HCT116 (cell line): ENCODE data around the gene TNS3. TPM values are rescaled to one million over a fixed set of nuclear protein-coding genes. Genes with fewer than 3 reads are reported as not detected.

Source experiments
- ATAC-seq: fragments of 200-7000 bp; cut with Tn5 transposase; 2 replicates; pipeline ENCODE4 v1.9.1; 2020; ENCODE audit warnings: mild to moderate bottlenecking, moderate library complexity
- BruUV-seq: library from RNA; stranded (reverse); fragments of 400-500 nt; replicated peaks from 2 replicates; lab custom pipeline; 2021; lab: Mats Ljungman, UMichigan
- CTCF ChIA-PET: fragments of 300-600 bp; sonication (Branson Sonifier 250); formaldehyde crosslinking; loops from one replicate; lab custom pipeline; 2021; ENCODE audit warnings: antibody characterized with exemption; lab: Charles Lee
- POLR2A ChIA-PET: fragments of 300-600, 350-600 bp; sonication (Branson Sonifier 250); formaldehyde crosslinking; loops from one replicate; lab custom pipeline; 2021; ENCODE audit warnings: antibody characterized with exemption; lab: Charles Lee
- RAD21 ChIA-PET, 2 experiments: fragments of 300-600 bp; sonication (Branson Sonifier 250); formaldehyde crosslinking; loops; one replicate each; lab custom pipeline; 2023; ENCODE audit warnings: low total read pairs in 2 of 2; ENCODE audit not compliant: uncharacterized antibody in 2 of 2, unreplicated experiment in 2 of 2, low non-redundant PET in 1 of 2; lab: Charles Lee
- DNase-seq: peaks from one replicate; pipeline ENCODE4 v3.0.0-alpha.2; 2010; ENCODE audit warnings: low read depth, low spot score
- H2AFZ ChIP-seq: fragments of 200-600 bp; shearing (Covaris generic), sonication (generic); 2 replicates; pipeline ENCODE4 v1.6.1; 2017; ENCODE audit warnings: low read depth, mixed run types, mixed read lengths, antibody characterized with exemption, low read length; ENCODE audit not compliant: poor library complexity, severe bottlenecking
- H3K27ac ChIP-seq: 2 replicates; pipeline ENCODE4 v1.5.1; 2012; ENCODE audit warnings: low read depth, low read length
- H3K27me3 ChIP-seq: fragments of 200-600 bp; sonication (generic); 2 replicates; pipeline ENCODE4 v1.6.1; 2016; ENCODE audit warnings: mixed run types, low read length, mixed read lengths; ENCODE audit not compliant: insufficient read depth
- H3K36me3 ChIP-seq, 2 experiments: fragments of 200-500 bp in 1 of 2; fragments of 200-600 bp in 1 of 2; sonication (Bioruptor generic) in 1 of 2; sonication (generic) in 1 of 2; 2 replicates each; pipeline versions ENCODE4 v1.5.1 to v1.6.1; 2014 to 2016; ENCODE audit warnings: low read length in 2 of 2, inconsistent platforms in 1 of 2, mixed read lengths in 1 of 2, mixed run types in 1 of 2; ENCODE audit not compliant: insufficient read depth in 2 of 2, control insufficient read depth in 1 of 2
- H3K4me1 ChIP-seq, 2 experiments: fragments of 200-600 bp in 1 of 2; sonication (generic) in 1 of 2; 2 replicates each; pipeline versions ENCODE4 v1.5.1 to v1.6.1; 2012 to 2017; ENCODE audit warnings: low read length in 2 of 2, inconsistent platforms in 1 of 2, mild to moderate bottlenecking in 1 of 2, mixed read lengths in 1 of 2, mixed run types in 1 of 2, moderate library complexity in 1 of 2; ENCODE audit not compliant: insufficient read depth in 2 of 2, control insufficient read depth in 1 of 2
- H3K4me2 ChIP-seq: fragments of 200-600 bp; sonication (generic); 2 replicates; pipeline ENCODE4 v1.6.1; 2017; ENCODE audit warnings: mixed run types, low read length, mixed read lengths
- H3K4me3 ChIP-seq, 2 experiments: fragments of 200-600 bp in 1 of 2; sonication (generic) in 1 of 2; replicated peaks in 1 of 2; 2 replicates each; pipeline ENCODE4 v1.5.1; 2011 to 2016; ENCODE audit warnings: low read length in 2 of 2, control low read depth in 1 of 2, low read depth in 1 of 2, mild to moderate bottlenecking in 1 of 2, mixed read lengths in 1 of 2, mixed run types in 1 of 2
- H3K79me2 ChIP-seq: fragments of 200-600 bp; sonication (generic); 2 replicates; pipeline ENCODE4 v1.6.1; 2017; ENCODE audit warnings: mild to moderate bottlenecking, mixed run types, low read length, moderate library complexity, mixed read lengths; ENCODE audit not compliant: insufficient read depth
- H3K9ac ChIP-seq: fragments of 200-600 bp; sonication (generic); 2 replicates; pipeline ENCODE4 v1.6.1; 2016; ENCODE audit warnings: low read length, mixed read lengths
- H3K9me2 ChIP-seq: fragments of 200-600 bp; sonication (generic), shearing (Covaris generic); 2 replicates; pipeline ENCODE4 v1.6.1; 2017; ENCODE audit warnings: mixed run types, mild to moderate bottlenecking, moderate library complexity; ENCODE audit not compliant: insufficient read depth
- H3K9me3 ChIP-seq, 2 experiments: fragments of 200-500 bp in 1 of 2; fragments of 200-600 bp in 1 of 2; sonication (Bioruptor generic) in 1 of 2; sonication (generic) in 1 of 2; 2 replicates each; pipeline ENCODE4 v1.6.1; 2014 to 2017; ENCODE audit warnings: low read length in 2 of 2, mixed read lengths in 2 of 2, inconsistent platforms in 1 of 2, low read depth in 1 of 2, mild to moderate bottlenecking in 1 of 2, mixed run types in 1 of 2, moderate library complexity in 1 of 2; ENCODE audit not compliant: control insufficient read depth in 1 of 2, insufficient read depth in 1 of 2
- H4K20me1 ChIP-seq: fragments of 200-600 bp; sonication (generic), shearing (Covaris generic); 2 replicates; pipeline ENCODE4 v1.6.1; 2017; ENCODE audit warnings: mixed run types, mild to moderate bottlenecking, moderate library complexity; ENCODE audit not compliant: insufficient read depth
- CEBPB ChIP-seq: IDR thresholded peaks from 2 replicates; pipeline ENCODE4 v1.6.1; 2012; ENCODE audit warnings: low read depth
- EZH2 ChIP-seq: fragments of 200-600 bp; sonication (generic); IDR thresholded peaks from 2 replicates; pipeline ENCODE4 v1.6.1; 2017; ENCODE audit warnings: antibody characterized with exemption, mixed run types
- FOSL1 ChIP-seq: IDR thresholded peaks from 2 replicates; pipeline ENCODE4 v1.6.1; 2012; ENCODE audit warnings: low read depth
- POLR2A ChIP-seq: IDR thresholded peaks from 2 replicates; pipeline ENCODE4 v1.7.0; 2011; ENCODE audit warnings: borderline replicate concordance; ENCODE audit not compliant: insufficient read depth, insufficient read length; ENCODE audit errors: extremely low read depth
- RAD21 ChIP-seq: IDR thresholded peaks from 2 replicates; pipeline ENCODE4 v1.6.1; 2012; ENCODE audit warnings: low read depth, mild to moderate bottlenecking
- SIN3A ChIP-seq: IDR thresholded peaks from 2 replicates; pipeline ENCODE4 v1.6.1; 2012; ENCODE audit warnings: low read depth
- SRF ChIP-seq: IDR thresholded peaks from 2 replicates; pipeline ENCODE4 v1.6.1; 2012; ENCODE audit warnings: low read depth
- YY1 ChIP-seq: IDR thresholded peaks from 2 replicates; pipeline ENCODE4 v1.6.1; 2011; ENCODE audit warnings: low read length, low read depth, moderate library complexity, mild to moderate bottlenecking; ENCODE audit not compliant: insufficient replicate concordance; ENCODE audit errors: extremely low read depth
- intact Hi-C: fragments of 100-400 bp; cut with micrococcal nuclease; formaldehyde crosslinking; loops from 2 replicates; pipeline ENCODE4 v1.10.0; 2022
- total RNA-seq: library from RNA; stranded (reverse); gene quantifications from one replicate; pipeline ENCODE4 v1.2.1, GENCODE V29; 2021; ENCODE audit not compliant: unreplicated experiment
- TF ChIP-seq, protein P1 (sequence below): IDR thresholded peaks from 2 replicates; pipeline ENCODE4 v1.6.1; 2012; ENCODE audit warnings: low read depth
- TF ChIP-seq, protein P2 (sequence below), 3 experiments: fragments of 200-600 bp in 1 of 3; sonication (generic) in 1 of 3; IDR thresholded peaks in 2 of 3; conservative IDR thresholded peaks in 1 of 3; 2 replicates each; pipeline ENCODE4 v1.5.1; 2012 to 2017; ENCODE audit warnings: low read depth in 2 of 3, low read length in 2 of 3, antibody characterized with exemption in 1 of 3, borderline replicate concordance in 1 of 3, control low read depth in 1 of 3, mild to moderate bottlenecking in 1 of 3, mixed read lengths in 1 of 3, mixed run types in 1 of 3, moderate library complexity in 1 of 3; ENCODE audit not compliant: insufficient read depth in 1 of 3

TNS3 gene
- total RNA-seq, 1 experiment from 2014 or later: 9.1 TPM

DNA sequence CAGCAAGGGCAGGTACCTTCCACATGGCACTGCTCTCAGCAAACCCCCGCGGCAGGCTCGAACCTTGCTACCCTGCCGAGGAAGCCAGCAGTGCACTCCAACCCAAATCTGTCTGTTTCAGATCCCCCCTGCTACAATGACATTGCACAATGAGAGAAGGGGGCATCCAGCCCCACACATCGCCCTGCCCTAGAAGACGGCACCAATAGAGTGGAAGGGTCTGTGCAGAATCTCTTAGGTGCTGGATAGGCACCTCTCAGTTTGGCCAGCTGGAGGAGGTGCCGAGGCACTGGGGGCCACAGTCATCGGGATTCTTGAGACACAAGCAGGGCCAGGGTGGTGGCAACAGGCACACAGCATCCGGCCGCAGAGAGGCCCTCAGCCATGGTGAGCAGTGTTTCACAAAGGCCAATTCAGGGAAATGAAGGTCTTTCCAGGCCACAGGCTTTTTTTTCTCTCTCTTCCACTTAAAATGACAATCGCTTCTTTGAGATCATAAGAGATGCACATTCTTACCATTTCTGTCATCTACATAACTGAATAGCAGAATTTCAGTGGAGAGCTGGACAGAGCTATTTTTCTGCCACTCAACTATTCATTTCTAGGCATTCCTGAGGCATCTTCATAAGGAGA is 281.3 kb downstream of the TNS3 start:
- no peaks in the 10 kb centered on the region for H3K36me3 ChIP-seq
- POLR2A ChIA-PET: no interaction called here
- CTCF ChIA-PET: no interaction called here

DNA sequence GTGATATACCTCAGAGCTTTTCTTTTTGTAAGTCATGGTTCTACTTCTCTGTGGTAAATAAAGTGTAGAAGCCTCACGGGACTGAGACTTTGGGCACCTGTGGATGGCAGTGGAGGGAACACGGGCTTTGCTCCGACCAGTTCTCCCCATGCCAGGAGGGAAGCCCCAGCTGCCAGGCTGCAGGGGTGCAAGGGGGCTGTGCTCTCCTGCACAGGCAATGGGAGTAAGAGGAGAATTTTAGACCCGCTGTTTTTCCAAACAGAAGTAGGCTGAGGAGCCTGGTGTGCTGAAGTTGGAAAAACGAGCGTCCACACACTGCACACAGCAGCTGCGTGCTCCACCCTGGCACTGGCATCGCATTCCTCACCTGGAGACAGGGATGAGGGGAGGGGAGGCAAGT is 282.4 kb downstream of the TNS3 start:
- no peaks in the 10 kb centered on the region for H3K9me2 ChIP-seq
- ChIA-PET RAD21 (no interaction called here), POLR2A (no interaction called here), CTCF (no interaction called here)
- no peaks in the 10 kb centered on the region for H4K20me1 ChIP-seq
- DNase-seq (no peak), ATAC-seq (no peak)
- H2AFZ ChIP-seq: no peak overlapping the region
- H3K36me3 ChIP-seq: no peaks in the 10 kb centered on the region
- H3K4me2 ChIP-seq: no peak overlapping the region
- no peak overlapping the region for H3K4me3 ChIP-seq
- H3K79me2 ChIP-seq: no peaks in the 10 kb centered on the region
- BruUV-seq: no TSS peak
- H3K4me1 ChIP-seq: no peaks in the 10 kb centered on the region
- intact Hi-C loops: no loop called here
- H3K9me3 ChIP-seq: no peaks in the 10 kb centered on the region
- H3K27ac ChIP-seq: no peak overlapping the region
- TF ChIP-seq, protein P1, sequence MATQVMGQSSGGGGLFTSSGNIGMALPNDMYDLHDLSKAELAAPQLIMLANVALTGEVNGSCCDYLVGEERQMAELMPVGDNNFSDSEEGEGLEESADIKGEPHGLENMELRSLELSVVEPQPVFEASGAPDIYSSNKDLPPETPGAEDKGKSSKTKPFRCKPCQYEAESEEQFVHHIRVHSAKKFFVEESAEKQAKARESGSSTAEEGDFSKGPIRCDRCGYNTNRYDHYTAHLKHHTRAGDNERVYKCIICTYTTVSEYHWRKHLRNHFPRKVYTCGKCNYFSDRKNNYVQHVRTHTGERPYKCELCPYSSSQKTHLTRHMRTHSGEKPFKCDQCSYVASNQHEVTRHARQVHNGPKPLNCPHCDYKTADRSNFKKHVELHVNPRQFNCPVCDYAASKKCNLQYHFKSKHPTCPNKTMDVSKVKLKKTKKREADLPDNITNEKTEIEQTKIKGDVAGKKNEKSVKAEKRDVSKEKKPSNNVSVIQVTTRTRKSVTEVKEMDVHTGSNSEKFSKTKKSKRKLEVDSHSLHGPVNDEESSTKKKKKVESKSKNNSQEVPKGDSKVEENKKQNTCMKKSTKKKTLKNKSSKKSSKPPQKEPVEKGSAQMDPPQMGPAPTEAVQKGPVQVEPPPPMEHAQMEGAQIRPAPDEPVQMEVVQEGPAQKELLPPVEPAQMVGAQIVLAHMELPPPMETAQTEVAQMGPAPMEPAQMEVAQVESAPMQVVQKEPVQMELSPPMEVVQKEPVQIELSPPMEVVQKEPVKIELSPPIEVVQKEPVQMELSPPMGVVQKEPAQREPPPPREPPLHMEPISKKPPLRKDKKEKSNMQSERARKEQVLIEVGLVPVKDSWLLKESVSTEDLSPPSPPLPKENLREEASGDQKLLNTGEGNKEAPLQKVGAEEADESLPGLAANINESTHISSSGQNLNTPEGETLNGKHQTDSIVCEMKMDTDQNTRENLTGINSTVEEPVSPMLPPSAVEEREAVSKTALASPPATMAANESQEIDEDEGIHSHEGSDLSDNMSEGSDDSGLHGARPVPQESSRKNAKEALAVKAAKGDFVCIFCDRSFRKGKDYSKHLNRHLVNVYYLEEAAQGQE: no peak
- TF ChIP-seq POLR2A (no peak), CEBPB (no peak), SRF (no peak), YY1 (no peak), SIN3A (no peak), FOSL1 (no peak)
- H3K9ac ChIP-seq: no peak overlapping the region
- no peaks in the 10 kb centered on the region for H3K27me3 ChIP-seq

More for the DNA sequence above, 281.3 kb downstream of the TNS3 start:
- Histone ChIP-seq H3K4me1 (no peaks in the 10 kb centered on the region), H3K9me2 (no peaks in the 10 kb centered on the region), H3K9me3 (no peaks in the 10 kb centered on the region), H3K4me3 (no peak overlapping the region), H3K9ac (no peak overlapping the region), H4K20me1 (no peaks in the 10 kb centered on the region), H3K27me3 (no peaks in the 10 kb centered on the region), H3K27ac (no peak overlapping the region), H2AFZ (no peak overlapping the region), H3K79me2 (no peaks in the 10 kb centered on the region), H3K4me2 (no peak overlapping the region)
- TF ChIP-seq, protein P2, sequence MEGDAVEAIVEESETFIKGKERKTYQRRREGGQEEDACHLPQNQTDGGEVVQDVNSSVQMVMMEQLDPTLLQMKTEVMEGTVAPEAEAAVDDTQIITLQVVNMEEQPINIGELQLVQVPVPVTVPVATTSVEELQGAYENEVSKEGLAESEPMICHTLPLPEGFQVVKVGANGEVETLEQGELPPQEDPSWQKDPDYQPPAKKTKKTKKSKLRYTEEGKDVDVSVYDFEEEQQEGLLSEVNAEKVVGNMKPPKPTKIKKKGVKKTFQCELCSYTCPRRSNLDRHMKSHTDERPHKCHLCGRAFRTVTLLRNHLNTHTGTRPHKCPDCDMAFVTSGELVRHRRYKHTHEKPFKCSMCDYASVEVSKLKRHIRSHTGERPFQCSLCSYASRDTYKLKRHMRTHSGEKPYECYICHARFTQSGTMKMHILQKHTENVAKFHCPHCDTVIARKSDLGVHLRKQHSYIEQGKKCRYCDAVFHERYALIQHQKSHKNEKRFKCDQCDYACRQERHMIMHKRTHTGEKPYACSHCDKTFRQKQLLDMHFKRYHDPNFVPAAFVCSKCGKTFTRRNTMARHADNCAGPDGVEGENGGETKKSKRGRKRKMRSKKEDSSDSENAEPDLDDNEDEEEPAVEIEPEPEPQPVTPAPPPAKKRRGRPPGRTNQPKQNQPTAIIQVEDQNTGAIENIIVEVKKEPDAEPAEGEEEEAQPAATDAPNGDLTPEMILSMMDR (IDR thresholded peaks at IDR 0.05 in 2 of 3, conservative IDR thresholded peaks at IDR 0.05 in 1 of 3; ENCODE audit: borderline replicate concordance in 1 of 3, insufficient read depth in 1 of 3, low read depth in 2 of 3, low read length in 2 of 3): no peak
- TF ChIP-seq RAD21 (no peak), YY1 (no peak), EZH2 (no peak), CEBPB (no peak)
- DNase-seq (no peak), ATAC-seq (no peak)
- RAD21 ChIA-PET: no interaction called here
- intact Hi-C loops: no loop called here
- no TSS peak for BruUV-seq
